HUES64 (cell line): ENCODE data around the gene RPS6KA5.

Experiments used
- H3K27ac ChIP-seq: 2 replicates; pipeline ENCODE4 v1.7.0; 2013; ENCODE audit warnings: low read depth, low read length, inconsistent platforms
- H3K27me3 ChIP-seq: 2 replicates; pipeline ENCODE4 v1.6.1; 2013; ENCODE audit warnings: mild to moderate bottlenecking, low read length; ENCODE audit not compliant: insufficient read depth
- H3K36me3 ChIP-seq: 2 replicates; pipeline ENCODE4 v1.6.1; 2013; ENCODE audit warnings: mild to moderate bottlenecking, low read length; ENCODE audit not compliant: insufficient read depth
- H3K4me1 ChIP-seq: 2 replicates; pipeline ENCODE4 v1.6.1; 2013; ENCODE audit warnings: mild to moderate bottlenecking, low read length, moderate library complexity; ENCODE audit not compliant: insufficient read depth
- H3K4me3 ChIP-seq: 2 replicates; pipeline ENCODE4 v1.5.1; 2013; ENCODE audit warnings: mild to moderate bottlenecking, low read length, moderate library complexity
- H3K9ac ChIP-seq: 2 replicates; pipeline ENCODE4 v1.6.1; 2013; ENCODE audit warnings: mild to moderate bottlenecking, low read depth, low read length
- H3K9me3 ChIP-seq: 2 replicates; pipeline ENCODE4 v1.6.1; 2013; ENCODE audit warnings: low read depth, low read length; ENCODE audit not compliant: insufficient read depth
- WGBS: fragments of 150-250, 120-280 bp; methylation state at CpG from one replicate; pipeline ENCODE4 v1.1.7; 2013; ENCODE audit warnings: missing lambda C conversion rate; 5-methylcytosine and 5-hydroxymethylcytosine counted together

Gene RPS6KA5

DNA sequence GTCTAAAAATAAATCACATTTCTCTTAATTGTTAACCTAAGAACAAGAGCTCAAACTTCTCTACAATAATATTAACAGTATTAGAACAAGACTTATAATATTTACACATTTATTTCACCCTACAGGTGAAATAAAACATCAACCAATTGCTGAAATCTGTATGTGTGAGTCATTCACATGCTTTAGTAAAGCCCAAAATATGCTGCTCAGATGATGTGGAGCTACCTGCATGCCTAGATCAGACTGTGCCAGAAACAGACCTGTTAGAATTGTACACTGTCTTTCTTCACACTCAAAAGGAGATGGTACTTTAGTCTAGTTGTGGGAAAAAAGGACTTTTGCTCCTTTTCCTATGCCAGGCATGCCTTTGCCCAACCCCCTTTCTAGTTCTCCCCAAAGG, 54.7 kb downstream of the RPS6KA5 start:
- Histone ChIP-seq H3K36me3 (no peaks in the 10 kb centered on the region), H3K4me3 (no peak overlapping the region), H3K27me3 (no peaks in the 10 kb centered on the region), H3K9me3 (no peaks in the 10 kb centered on the region), H3K27ac (no peak overlapping the region), H3K4me1 (no peaks in the 10 kb centered on the region), H3K9ac (no peak overlapping the region)

- H3K27me3 ChIP-seq = no peaks in the 10 kb centered on the region
- H3K4me3 ChIP-seq = no peak overlapping the region
- H3K4me1 ChIP-seq = no peaks in the 10 kb centered on the region
- H3K9ac ChIP-seq = no peak overlapping the region
- no peaks in the 10 kb centered on the region for H3K9me3 ChIP-seq
- H3K27ac ChIP-seq = no peak overlapping the region
- no peaks in the 10 kb centered on the region for H3K36me3 ChIP-seq
These were observed 55.5 kb downstream of the RPS6KA5 start for GRCh38 chr14:91004987-91005386.

DNA sequence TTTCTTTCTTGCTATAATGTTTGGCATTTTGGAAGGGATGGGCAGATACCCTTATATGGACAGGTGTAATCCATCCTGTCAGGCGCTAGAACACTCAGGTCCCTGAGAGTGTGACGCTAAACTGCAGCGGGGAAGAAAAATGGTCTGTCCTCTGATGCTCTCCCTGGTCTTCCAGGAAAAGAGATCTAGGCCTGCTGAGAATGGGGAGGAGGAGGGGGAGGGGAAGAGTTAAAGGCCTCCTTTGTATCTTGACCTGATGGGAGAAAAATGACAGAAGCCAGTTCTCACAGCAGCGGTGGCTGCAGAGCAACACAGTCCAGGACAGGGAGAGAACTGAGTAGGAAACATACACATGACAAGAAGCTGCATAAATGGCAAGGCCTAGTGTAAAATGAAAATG, 61.1 kb downstream of the RPS6KA5 start:
- peaks cover 7% of the 10 kb centered on the region; the same call in 1 of the 2 replicates for H3K4me1 ChIP-seq
- 71% methylated on average over 4 of the region's 4 CpGs for WGBS
- no peak overlapping the region for H3K27ac ChIP-seq
- no peaks in the 10 kb centered on the region for H3K9me3 ChIP-seq
- no peaks in the 10 kb centered on the region for H3K27me3 ChIP-seq
- no peak overlapping the region for H3K9ac ChIP-seq
- H3K4me3 ChIP-seq = no peak overlapping the region
- H3K36me3 ChIP-seq = no peaks in the 10 kb centered on the region

DNA sequence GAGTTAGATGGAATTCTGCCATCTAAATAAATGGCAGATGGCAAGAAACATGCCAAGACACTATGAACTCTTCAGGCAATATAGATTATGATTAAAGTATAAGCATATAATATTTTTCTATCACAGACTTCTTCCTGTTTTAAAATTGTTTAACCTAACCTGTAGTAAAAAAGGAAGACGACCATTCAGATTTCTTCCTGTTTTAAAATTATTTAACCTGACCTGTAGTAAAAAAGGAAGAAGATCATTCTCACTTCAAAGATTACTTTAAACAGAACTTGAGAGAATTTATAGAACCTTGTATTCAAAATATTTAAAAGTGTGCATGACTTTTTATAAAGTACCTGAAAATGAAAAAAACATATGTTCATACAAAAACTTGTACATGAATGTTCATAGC, 63.5 kb downstream of the RPS6KA5 start:
- no peaks in the 10 kb centered on the region for H3K27me3 ChIP-seq
- H3K36me3 ChIP-seq = no peaks in the 10 kb centered on the region
- H3K9me3 ChIP-seq = no peaks in the 10 kb centered on the region
- no peak overlapping the region for H3K4me3 ChIP-seq
- WGBS = no CpG with 5 or more reads among the region's 1 CpG
- no peak overlapping the region for H3K9ac ChIP-seq
- no peak overlapping the region for H3K27ac ChIP-seq
- H3K4me1 ChIP-seq = peaks cover 7% of the 10 kb centered on the region; the same call in 1 of the 2 replicates

GRCh38 chr14:90995785-90996184, 64.7 kb downstream of the RPS6KA5 start:
- H3K9me3 ChIP-seq = no peaks in the 10 kb centered on the region
- peaks cover 7% of the 10 kb centered on the region; the same call in 1 of the 2 replicates for H3K4me1 ChIP-seq
- no peak overlapping the region for H3K9ac ChIP-seq
- no peak overlapping the region for H3K27ac ChIP-seq
- no peaks in the 10 kb centered on the region for H3K27me3 ChIP-seq
- 95% methylated on average over 4 of the region's 4 CpGs for WGBS
- no peaks in the 10 kb centered on the region for H3K36me3 ChIP-seq
- H3K4me3 ChIP-seq = no peak overlapping the region

GRCh38 chr14:90993792-90994191, 66.6 kb downstream of the RPS6KA5 start:
- no peaks in the 10 kb centered on the region for H3K36me3 ChIP-seq
- no peaks in the 10 kb centered on the region for H3K27me3 ChIP-seq
- H3K9me3 ChIP-seq = no peaks in the 10 kb centered on the region
- no peaks in the 10 kb centered on the region for H3K4me1 ChIP-seq
- 90% methylated on average over 2 of the region's 3 CpGs for WGBS
- no peak overlapping the region for H3K27ac ChIP-seq
- H3K9ac ChIP-seq = no peak overlapping the region
- H3K4me3 ChIP-seq = no peak overlapping the region

DNA sequence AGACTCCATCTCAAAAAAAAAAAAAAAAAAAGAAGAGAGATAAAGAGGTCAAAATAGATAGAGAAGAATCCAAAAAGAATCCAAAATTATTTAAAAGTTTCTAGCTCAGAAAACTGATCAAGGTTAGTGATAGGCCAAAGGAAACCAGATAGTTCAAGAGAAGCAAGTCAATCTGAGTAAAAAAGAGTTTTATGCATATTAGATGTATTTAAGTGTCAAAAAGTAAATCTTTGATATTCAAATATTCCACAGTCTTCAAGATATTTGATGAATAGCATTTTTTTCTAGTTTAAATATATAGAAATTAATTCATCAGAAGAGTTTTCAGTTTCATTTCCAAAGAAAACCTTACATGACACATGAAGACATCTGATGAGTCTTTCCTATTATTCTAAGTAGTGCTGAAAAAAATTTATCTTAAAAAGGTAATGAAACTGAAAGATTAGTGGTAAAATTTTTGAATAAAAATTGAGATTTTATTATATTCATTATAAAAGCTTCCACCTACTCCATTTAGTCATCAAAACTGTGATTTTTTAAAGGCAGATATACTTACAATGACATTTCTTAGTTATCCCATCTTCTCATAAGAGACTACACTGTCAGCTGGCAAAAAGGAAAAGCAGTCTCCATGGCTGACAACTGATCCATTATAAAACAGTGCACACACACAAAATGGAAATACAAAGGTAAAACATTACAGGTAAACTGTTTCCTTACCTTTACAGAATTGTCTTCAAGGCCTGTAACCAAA, 68.6 kb downstream of the RPS6KA5 start:
- no peaks in the 10 kb centered on the region for H3K4me1 ChIP-seq
- no peaks in the 10 kb centered on the region for H3K9me3 ChIP-seq
- no peaks in the 10 kb centered on the region for H3K27me3 ChIP-seq
- H3K4me3 ChIP-seq = no peak overlapping the region
- H3K27ac ChIP-seq = no peak overlapping the region
- H3K9ac ChIP-seq = no peak overlapping the region
- H3K36me3 ChIP-seq = no peaks in the 10 kb centered on the region

- Histone ChIP-seq H3K4me1 (no peaks in the 10 kb centered on the region), H3K9me3 (no peaks in the 10 kb centered on the region), H3K27me3 (no peaks in the 10 kb centered on the region), H3K4me3 (no peak overlapping the region), H3K27ac (no peak overlapping the region), H3K36me3 (no peaks in the 10 kb centered on the region), H3K9ac (no peak overlapping the region)
- 88% methylated on average over 3 of the region's 3 CpGs for WGBS
These were observed 70.3 kb downstream of the RPS6KA5 start for GRCh38 chr14:90990141-90990540.

DNA sequence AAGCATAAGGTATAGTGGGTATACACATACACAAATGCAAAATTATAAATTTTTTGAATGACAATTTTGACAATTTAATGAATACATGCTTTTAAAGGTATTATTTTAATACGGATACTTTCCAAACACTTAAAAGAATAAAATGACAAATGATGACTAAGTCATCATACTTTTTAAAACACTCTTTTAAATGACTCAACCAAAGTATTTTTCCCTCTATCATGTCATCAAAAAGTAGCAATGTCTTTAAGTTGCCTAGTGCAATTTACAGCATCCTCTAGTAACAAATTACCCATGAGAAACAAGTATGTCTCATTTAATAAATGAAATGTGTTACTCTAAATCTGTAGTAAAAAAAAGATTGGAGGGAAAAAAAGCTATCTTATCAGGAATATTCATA, 73.3 kb downstream of the RPS6KA5 start:
- no peaks in the 10 kb centered on the region for H3K36me3 ChIP-seq
- no peak overlapping the region for H3K9ac ChIP-seq
- no CpG with 5 or more reads among the region's 1 CpG for WGBS

GRCh38 chr14:90986510-90986909, 73.9 kb downstream of the RPS6KA5 start:
- Histone ChIP-seq H3K27ac (no peak overlapping the region), H3K9ac (no peak overlapping the region), H3K9me3 (no peaks in the 10 kb centered on the region), H3K27me3 (no peaks in the 10 kb centered on the region), H3K4me1 (no peaks in the 10 kb centered on the region), H3K4me3 (no peak overlapping the region), H3K36me3 (no peaks in the 10 kb centered on the region)
- 94% methylated on average over 1 of the region's 1 CpG for WGBS

More for the DNA sequence above, 73.3 kb downstream of the RPS6KA5 start:
- H3K4me1 ChIP-seq = no peaks in the 10 kb centered on the region
- H3K4me3 ChIP-seq = no peak overlapping the region
- no peaks in the 10 kb centered on the region for H3K9me3 ChIP-seq
- H3K27ac ChIP-seq = no peak overlapping the region
- H3K27me3 ChIP-seq = no peaks in the 10 kb centered on the region

GRCh38 chr14:90985601-90986242, 74.7 kb downstream of the RPS6KA5 start:
- Histone ChIP-seq H3K27ac (no peak overlapping the region), H3K9me3 (no peaks in the 10 kb centered on the region), H3K4me3 (no peak overlapping the region), H3K9ac (no peak overlapping the region), H3K27me3 (no peaks in the 10 kb centered on the region), H3K36me3 (no peaks in the 10 kb centered on the region), H3K4me1 (no peaks in the 10 kb centered on the region)
- no CpG with 5 or more reads among the region's 1 CpG for WGBS
